COLO668 (cell line): ENCODE measurements around the gene MAD1L1.

Experiments
- DNase-seq: peaks from one replicate; lab custom pipeline; 2025; ENCODE audit not compliant: unreplicated experiment; lab: John Stamatoyannopoulos, UW

MAD1L1 gene

GRCh38 chr7:2120841-2121830, 111.6 kb downstream of the MAD1L1 start:
- peak; percentile 47 for DNase-seq

- no peak for DNase-seq
Measured at GRCh38 chr7:2120251-2120660, 112.5 kb downstream of the MAD1L1 start.

GRCh38 chr7:2118630-2119190, 114.0 kb downstream of the MAD1L1 start:
- DNase-seq = no peak

DNA sequence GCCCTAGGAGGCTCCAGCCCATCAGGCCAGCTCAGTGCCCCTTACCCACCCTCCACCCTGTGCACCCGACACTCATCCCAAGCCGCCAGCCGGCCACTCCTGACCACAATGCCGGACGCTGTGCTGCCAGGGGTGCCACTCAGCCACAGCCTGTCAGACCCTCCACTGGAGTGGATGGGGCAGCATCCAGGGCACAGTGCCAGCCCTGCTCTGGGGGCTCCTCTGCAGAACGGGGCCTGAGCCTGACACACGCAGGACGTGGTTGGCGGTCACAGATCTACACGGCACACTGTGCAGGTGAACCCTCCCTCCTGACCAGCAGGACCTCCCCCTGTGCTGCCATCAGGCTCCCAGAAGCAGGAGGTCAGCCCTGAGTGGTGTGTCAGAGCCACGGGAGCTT, 114.7 kb downstream of the MAD1L1 start:
- DNase-seq = no peak

DNA sequence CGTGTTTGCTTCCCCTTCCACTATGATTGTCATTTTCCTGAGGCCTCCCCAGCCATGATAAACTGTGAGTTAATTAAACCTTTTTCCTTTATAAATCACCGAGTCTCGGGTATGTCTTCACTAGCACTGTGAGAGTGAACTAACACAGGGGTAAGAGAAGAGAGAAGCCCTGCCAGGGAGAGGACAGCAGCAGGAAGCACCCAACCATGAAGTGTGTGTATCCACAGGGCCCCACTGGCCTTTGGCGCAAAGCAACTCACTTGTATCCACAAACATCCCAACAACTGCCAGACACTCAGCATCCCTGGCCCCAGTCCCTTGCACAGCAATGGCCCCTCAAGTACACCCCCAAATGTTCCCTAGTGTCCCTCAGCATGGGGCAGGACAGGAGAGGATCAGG, 115.1 kb downstream of the MAD1L1 start:
- peak; percentile 28 for DNase-seq

DNA sequence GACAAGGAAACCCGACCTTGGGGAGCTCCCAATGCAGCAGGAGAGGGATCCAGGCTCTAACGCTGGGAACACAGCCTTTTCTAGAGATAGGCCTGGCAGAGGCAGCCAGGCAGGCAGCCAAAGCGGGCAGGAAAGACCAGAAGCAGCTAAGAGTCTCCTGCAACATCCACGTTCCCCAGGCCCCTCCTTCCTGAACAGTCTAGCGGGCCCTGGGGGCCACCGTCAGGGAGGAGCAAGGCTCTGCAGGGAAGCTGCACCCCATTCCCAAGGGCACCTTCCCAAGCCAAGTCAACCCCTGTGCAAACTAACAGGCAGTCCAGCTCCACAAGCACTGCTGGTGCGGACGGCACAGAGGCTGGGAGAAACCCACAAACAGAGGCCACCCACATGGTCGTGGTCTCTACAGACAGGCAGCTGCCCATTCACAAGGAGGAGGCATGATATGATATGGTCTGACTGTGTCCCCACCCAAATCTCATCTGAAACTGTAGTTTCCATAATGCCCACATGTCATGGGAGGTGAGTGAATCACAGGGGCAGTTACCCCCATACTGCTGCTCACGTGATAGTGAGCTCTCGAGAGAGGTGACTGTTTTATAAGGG, 115.7 kb downstream of the MAD1L1 start:
- no peak for DNase-seq

GRCh38 chr7:2116448-2116810, 116.3 kb downstream of the MAD1L1 start:
- peak; percentile 42 for DNase-seq

- peak; percentile 63 for DNase-seq
Measured at GRCh38 chr7:2115760-2116447, 116.8 kb downstream of the MAD1L1 start.

DNA sequence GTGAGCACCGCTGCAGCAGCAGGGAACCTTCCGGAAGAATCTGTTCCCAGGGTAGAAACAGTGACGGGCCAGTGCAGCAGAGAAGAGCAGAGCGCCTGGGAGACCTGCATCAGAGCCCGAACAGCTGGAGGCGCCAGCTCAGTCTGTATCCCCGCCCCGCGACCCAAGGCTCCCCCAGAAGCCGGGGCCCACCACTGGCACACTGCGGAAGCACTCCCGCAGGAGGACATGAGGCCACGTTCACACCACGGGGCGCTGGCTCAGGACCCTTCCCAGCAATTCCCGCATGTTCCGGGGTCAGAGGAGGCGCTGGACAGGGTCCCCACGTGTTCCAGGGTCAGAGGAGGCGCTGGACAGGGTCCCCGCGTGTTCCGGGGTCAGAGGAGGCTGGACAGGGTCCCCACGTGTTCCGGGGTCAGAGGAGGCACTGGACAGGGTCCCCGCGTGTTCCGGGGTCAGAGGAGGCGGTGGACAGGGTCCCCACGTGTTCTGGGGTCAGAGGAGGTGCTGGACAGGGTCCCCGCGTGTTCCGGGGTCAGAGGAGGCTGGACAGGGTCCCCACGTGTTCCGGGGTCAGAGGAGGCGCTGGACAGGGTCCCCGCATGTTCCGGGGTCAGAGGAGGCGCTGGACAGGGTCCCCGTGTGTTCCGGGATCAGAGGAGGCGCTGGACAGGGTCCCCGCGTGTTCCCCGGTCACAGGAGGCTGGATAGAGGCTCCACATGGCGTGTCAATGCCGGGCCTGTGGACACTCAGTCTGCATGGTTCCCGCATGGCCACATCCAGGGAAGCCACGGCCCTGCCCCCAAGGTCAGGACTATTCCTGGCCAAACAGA, 117.6 kb downstream of the MAD1L1 start:
- DNase-seq = no peak

- DNase-seq = no peak
Measured at GRCh38 chr7:2114052-2114451, 118.7 kb downstream of the MAD1L1 start.

DNA sequence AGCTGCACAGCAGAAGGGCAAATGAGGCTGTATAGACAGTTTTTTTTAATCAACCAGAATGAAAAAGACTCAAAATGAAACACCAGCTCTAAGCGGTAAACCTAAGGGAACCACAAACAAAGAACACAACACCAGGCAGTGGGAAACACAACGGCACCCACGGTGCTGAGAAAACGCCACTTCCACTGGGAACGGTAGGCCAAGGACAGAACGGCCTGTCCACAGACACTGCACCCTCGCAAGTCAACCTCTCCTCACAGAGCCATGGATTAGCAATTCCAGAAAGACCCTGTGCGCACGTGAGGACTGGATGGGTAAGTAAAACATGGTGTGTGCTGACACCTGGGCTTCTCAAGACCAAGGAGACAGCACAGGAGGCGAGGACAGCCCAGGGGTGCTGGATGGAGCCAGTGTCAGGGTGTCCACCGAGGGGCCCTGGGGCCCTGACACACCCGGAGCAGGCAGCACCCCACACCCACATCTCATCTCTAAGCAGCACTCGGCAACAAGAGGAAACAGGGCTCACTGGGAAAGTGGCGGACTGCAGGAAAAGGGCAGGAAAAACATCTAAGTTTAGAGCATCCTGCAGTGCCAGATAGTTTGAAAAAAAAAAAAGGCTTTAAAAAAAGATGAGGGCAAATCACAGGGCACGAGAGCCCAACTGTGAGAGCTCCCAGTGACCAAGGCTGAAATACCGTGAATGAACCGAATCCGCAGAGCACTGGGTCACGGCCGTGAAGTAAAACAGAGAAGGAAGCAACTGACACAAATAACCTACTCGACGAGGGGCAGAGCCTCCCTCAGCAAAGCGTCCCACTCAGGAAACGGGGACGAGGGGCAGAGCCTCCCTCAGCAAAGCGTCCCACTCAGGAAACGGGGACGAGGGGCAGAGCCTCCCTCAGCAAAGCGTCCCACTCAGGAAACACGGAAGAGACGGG, 120.2 kb downstream of the MAD1L1 start:
- no peak for DNase-seq

GRCh38 chr7:2111568-2111967, 121.2 kb downstream of the MAD1L1 start:
- no peak for DNase-seq

DNA sequence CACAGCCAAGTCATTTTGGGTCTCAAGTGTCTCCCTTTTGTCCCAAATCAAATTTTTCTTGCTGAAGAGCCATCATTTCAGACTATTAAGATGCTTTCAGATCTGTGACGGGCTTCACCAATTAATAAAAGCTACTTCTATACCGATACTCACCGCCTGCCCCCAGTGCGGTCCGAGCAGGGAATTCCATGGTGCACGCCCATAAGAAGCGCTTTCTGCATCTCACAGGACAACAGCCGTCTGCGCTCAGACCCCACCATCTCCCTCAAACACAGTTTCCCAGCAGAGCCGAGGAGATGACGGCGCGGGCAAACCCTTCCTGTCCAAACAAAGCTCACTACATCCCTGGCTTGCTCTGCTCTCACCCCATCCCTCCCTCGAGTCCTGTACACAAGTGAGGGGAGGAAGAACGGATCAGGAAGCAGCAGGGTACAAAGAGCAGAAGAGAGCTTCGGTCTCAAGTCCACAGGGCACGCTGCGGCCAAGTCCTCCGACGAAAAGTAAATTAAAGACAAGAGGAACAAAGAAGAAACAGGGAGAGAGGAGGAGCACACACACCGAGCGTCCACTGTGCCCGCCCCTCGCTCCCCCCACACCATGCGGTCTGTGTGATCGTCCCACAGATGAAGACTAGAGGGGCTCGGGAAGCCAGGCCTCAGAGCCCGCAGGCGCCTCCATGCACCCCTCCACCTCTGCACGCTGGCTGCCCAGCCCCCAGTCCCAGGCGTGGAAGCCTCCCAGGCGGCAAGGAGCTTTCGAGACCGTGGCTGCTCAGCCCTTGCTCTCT, 121.9 kb downstream of the MAD1L1 start:
- no peak for DNase-seq

GRCh38 chr7:2109936-2110609, 122.7 kb downstream of the MAD1L1 start:
- peak; percentile 76 for DNase-seq

- DNase-seq = peak; percentile 40
Measured at GRCh38 chr7:2109251-2109872, 123.4 kb downstream of the MAD1L1 start.

- no peak for DNase-seq
Measured at GRCh38 chr7:2108501-2109250, 124.1 kb downstream of the MAD1L1 start.

GRCh38 chr7:2108071-2108455, 124.7 kb downstream of the MAD1L1 start:
- no peak for DNase-seq
